GM12878 (cell line): ENCODE results near the gene ANXA11. TPM values are rescaled to one million over a fixed set of nuclear protein-coding genes. Genes with fewer than 3 reads are reported as not detected.
"Not testable (repeated sequence)": the region's sequence is repeated elsewhere in the genome, so short reads cannot be mapped to it uniquely, and the experiment has no call there.

ENCODE experiments used
- ATAC-seq: fragments of 200-7000 bp; cut with Tn5 transposase; 3 replicates; pipeline ENCODE4 v1.9.1; 2020; ENCODE audit warnings: mild to moderate bottlenecking, moderate library complexity
- BruUV-seq: library from RNA; stranded (reverse); fragments of 400-500 nt; replicated peaks from 2 replicates; lab custom pipeline; 2021; lab: Mats Ljungman, UMichigan
- CTCF ChIA-PET: fragments of 300-600 bp; sonication (Branson Sonifier 250); formaldehyde crosslinking; extraction: SDS; loops from one replicate; lab custom pipeline; 2021; ENCODE audit warnings: inconsistent platforms; lab: Yijun Ruan, JAX
- POLR2A ChIA-PET: fragments of 350-600 bp; formaldehyde crosslinking; extraction: SDS; loops from one replicate; lab custom pipeline; 2021; ENCODE audit warnings: inconsistent platforms; lab: Charles Lee
- RAD21 ChIA-PET: fragments of 300-600 bp; sonication (Branson Sonifier 250); formaldehyde crosslinking; loops from one replicate; lab custom pipeline; 2023; ENCODE audit warnings: antibody characterized with exemption; ENCODE audit not compliant: unreplicated experiment; lab: Charles Lee
- SMC1A ChIA-PET: fragments of 300-600 bp; sonication (Branson Sonifier 250); formaldehyde crosslinking; loops from one replicate; lab custom pipeline; 2023; ENCODE audit not compliant: unreplicated experiment, uncharacterized antibody; lab: Charles Lee
- DNase-seq: peaks from one replicate; pipeline ENCODE4 v3.0.0-alpha.2; 2011; ENCODE audit warnings: low read depth, low spot score
- FAIRE-seq: peaks from 3 replicates; lab custom pipeline; 2011; peaks lifted over from hg19 to GRCh38; lab: Jason Lieb, UNC
- H2AFZ ChIP-seq: 2 replicates; pipeline ENCODE4 v1.6.0; 2011; ENCODE audit warnings: low read depth, low read length, control low read depth; ENCODE audit not compliant: control insufficient read depth
- H3K27ac ChIP-seq: 2 replicates; pipeline ENCODE4 v1.5.1; 2011; ENCODE audit warnings: control low read depth; ENCODE audit not compliant: control insufficient read depth, insufficient read depth
- H3K27me3 ChIP-seq, 2 experiments: replicated peaks in 1 of 2; 2 replicates each; pipeline versions ENCODE4 v1.6.0 to v1.6.1; 2011; ENCODE audit warnings: low read length in 1 of 2; ENCODE audit not compliant: control insufficient read depth in 2 of 2, insufficient read depth in 2 of 2
- H3K36me3 ChIP-seq, 2 experiments: 2 replicates each; pipeline ENCODE4 v1.5.1; 2011; ENCODE audit warnings: low read length in 1 of 2; ENCODE audit not compliant: control insufficient read depth in 2 of 2, insufficient read depth in 2 of 2
- H3K4me1 ChIP-seq: 2 replicates; pipeline ENCODE4 v1.6.1; 2011; ENCODE audit warnings: mild to moderate bottlenecking, low read length, moderate library complexity, mixed read lengths; ENCODE audit not compliant: control insufficient read depth, insufficient read depth
- H3K4me2 ChIP-seq: 2 replicates; pipeline ENCODE4 v1.6.0; 2011; ENCODE audit warnings: control low read depth; ENCODE audit not compliant: control insufficient read depth, insufficient read depth
- H3K4me3 ChIP-seq: fragments of 200-600 bp; sonication (generic); 2 replicates; pipeline ENCODE4 v1.5.1; 2016
- H3K79me2 ChIP-seq: 2 replicates; pipeline ENCODE4 v1.6.0; 2011; ENCODE audit warnings: low read length; ENCODE audit not compliant: control insufficient read depth, insufficient read depth
- H3K9ac ChIP-seq: 2 replicates; pipeline ENCODE4 v1.8.0; 2011; ENCODE audit warnings: low read length, control low read depth, mixed read lengths; ENCODE audit not compliant: control insufficient read depth, insufficient read depth
- H3K9me3 ChIP-seq: replicated peaks from 3 replicates; pipeline ENCODE4 v1.5.1; 2011; ENCODE audit warnings: mild to moderate bottlenecking, low read length; ENCODE audit not compliant: control insufficient read depth, insufficient read depth
- H4K20me1 ChIP-seq: 2 replicates; pipeline ENCODE4 v1.6.0; 2011; ENCODE audit not compliant: control insufficient read depth, insufficient read depth
- WGBS: methylation state at CpG from one replicate; pipeline ENCODE4 v1.1.6; 2016; ENCODE audit warnings: low lambda C conversion rate; ENCODE audit not compliant: insufficient replicate concordance, insufficient coverage; ENCODE audit errors: missing lambda C conversion rate; 5-methylcytosine and 5-hydroxymethylcytosine counted together
- in situ Hi-C: fragments of 300-500 bp; cut with MboI; formaldehyde crosslinking; loops from 9 replicates; pipeline ENCODE4 v1.14.3; 2018; ENCODE audit warnings: mixed read lengths
- intact Hi-C: fragments of 100-400 bp; cut with micrococcal nuclease; formaldehyde crosslinking; loops from one replicate; pipeline ENCODE4 v1.14.2; 2022; ENCODE audit not compliant: unreplicated experiment
- polyA plus RNA-seq, 11 experiments: library from polyadenylated mRNA; depleted of rRNA in 4 of 11; unstranded in 6 of 11; stranded (reverse) in 5 of 11; fragments of >200 nt; fragmentation: Nextera tagmentation in 4 of 11; fragmentation: Illumina TruSeq in 1 of 11; extraction: Ambion mirVana in 4 of 11; extraction: Trizol in 1 of 11; gene quantifications; 1 replicate in 1 of 11; 2 replicates in 10 of 11; pipeline versions ENCODE4 v1.2.1 to v1.2.3, GENCODE V29; 2011 to 2016; ENCODE audit warnings: inconsistent platforms in 2 of 11, missing spikeins in 2 of 11, low read depth in 1 of 11
- total RNA-seq, 4 experiments: library from RNA; depleted of rRNA in 3 of 4; stranded (reverse); fragments of >200 nt in 3 of 4; fragmentation: Illumina TruSeq in 1 of 4; extraction: Trizol in 1 of 4; gene quantifications; 2 replicates each; pipeline versions ENCODE4 v1.2.1 to v1.2.3, GENCODE V29; 2013 to 2021

ANXA11 gene
- total and polyA plus RNA-seq, 10 of the 15 experiments (the other 5 are each of a cell fraction or from before 2014, with no cell fraction given), result 25.0 to 129 (median 72.2) TPM

GRCh38 chr10:80242341-80242740 is 37.0 kb upstream of the ANXA11 start:
- SMC1A ChIA-PET, FAIRE-seq: not testable (repeated sequence)
- no CpG with 5 or more reads among the region's 4 CpGs for WGBS

DNA sequence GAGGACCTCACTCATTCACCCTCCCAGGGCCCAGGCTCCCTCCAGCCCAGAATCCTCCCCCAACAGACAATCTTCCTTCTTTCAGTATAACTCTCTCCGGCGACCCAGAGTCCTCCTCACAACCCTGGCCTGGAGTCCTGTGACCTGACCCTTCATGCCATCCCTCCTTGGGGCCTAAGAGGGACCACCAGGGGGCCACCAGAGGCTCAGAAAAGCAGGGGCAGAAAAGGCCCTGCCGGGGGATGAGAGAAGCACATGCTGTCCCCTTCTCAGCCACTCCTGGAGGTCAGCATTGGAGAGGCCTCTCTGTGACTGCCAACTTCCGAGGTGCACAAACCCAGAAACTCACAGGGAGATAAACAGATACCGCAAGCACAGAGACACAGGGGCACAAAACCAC is 31.1 kb upstream of the ANXA11 start:
- H3K4me3 ChIP-seq, H2AFZ ChIP-seq, ATAC-seq, H3K27ac ChIP-seq, DNase-seq, FAIRE-seq, H3K36me3 ChIP-seq, H3K79me2 ChIP-seq, H3K9me3 ChIP-seq, H4K20me1 ChIP-seq, H3K9ac ChIP-seq, H3K4me2 ChIP-seq, H3K27me3 ChIP-seq, H3K4me1 ChIP-seq, CTCF ChIA-PET, SMC1A ChIA-PET, POLR2A ChIA-PET, RAD21 ChIA-PET, intact Hi-C loops, BruUV-seq: not testable (repeated sequence)
- 36% methylated on average over 4 of the region's 5 CpGs for WGBS
- in situ Hi-C loops, result loop anchor here (25.0 kb wide), 1 partner anchor 699 kb away; no protein-coding TSS in a partner anchor

More at GRCh38 chr10:80242341-80242740, 37.0 kb upstream of the ANXA11 start:
- H3K36me3 ChIP-seq, CTCF ChIA-PET, H3K27me3 ChIP-seq, H3K9me3 ChIP-seq, H2AFZ ChIP-seq, H3K9ac ChIP-seq, BruUV-seq, H4K20me1 ChIP-seq, H3K4me2 ChIP-seq, DNase-seq, H3K4me1 ChIP-seq, H3K79me2 ChIP-seq, H3K27ac ChIP-seq, ATAC-seq, RAD21 ChIA-PET, POLR2A ChIA-PET, H3K4me3 ChIP-seq, intact Hi-C loops: not testable (repeated sequence)
- in situ Hi-C loops, result loop anchor here (25.0 kb wide), 1 partner anchor 705 kb away; no protein-coding TSS in a partner anchor
